Activated CD4-positive, alpha-beta T cell treated with anti-CD3 and anti-CD28 coated beads for 48 hours (primary cell): ENCODE data around the gene NDOR1.
A peak's percentile ranks its signal among the peaks of the same experiment; 100 is the strongest.

ENCODE experiments used
- DNase-seq: peaks from one replicate; pipeline ENCODE4 v3.0.0-alpha.2; 2020

The NDOR1 gene

DNA sequence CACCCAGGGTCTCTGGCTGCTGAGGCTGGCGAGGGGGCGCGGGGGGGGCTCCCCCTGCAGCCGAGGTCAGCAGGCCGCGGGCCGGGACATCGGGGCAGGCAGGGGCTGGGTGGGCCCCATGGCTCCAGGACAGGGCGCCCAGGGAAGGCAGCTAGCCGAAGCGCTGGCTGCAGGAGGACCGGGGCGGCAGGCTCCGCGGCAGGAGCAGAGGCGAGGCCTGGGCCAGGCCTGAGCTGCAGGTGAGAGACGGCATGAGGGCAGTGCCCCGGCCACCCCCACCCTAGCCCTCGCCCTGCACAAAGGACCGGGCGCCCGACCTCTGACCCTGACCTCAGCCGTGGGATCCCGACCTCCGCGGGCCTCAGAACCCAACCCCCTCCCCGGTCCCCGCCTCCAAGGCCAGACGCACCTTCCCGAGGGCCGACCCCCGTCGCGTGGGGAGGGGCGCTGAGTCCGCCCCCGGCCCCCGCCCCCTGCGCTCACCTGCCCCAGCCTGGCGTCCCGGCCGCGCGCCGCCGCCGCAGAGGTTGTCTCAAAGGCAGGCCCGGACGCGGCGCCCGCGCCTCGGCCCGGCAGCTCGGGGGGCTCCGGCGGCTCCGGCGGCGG lies 16.1 kb downstream of the NDOR1 start:
- no peak for DNase-seq

DNA sequence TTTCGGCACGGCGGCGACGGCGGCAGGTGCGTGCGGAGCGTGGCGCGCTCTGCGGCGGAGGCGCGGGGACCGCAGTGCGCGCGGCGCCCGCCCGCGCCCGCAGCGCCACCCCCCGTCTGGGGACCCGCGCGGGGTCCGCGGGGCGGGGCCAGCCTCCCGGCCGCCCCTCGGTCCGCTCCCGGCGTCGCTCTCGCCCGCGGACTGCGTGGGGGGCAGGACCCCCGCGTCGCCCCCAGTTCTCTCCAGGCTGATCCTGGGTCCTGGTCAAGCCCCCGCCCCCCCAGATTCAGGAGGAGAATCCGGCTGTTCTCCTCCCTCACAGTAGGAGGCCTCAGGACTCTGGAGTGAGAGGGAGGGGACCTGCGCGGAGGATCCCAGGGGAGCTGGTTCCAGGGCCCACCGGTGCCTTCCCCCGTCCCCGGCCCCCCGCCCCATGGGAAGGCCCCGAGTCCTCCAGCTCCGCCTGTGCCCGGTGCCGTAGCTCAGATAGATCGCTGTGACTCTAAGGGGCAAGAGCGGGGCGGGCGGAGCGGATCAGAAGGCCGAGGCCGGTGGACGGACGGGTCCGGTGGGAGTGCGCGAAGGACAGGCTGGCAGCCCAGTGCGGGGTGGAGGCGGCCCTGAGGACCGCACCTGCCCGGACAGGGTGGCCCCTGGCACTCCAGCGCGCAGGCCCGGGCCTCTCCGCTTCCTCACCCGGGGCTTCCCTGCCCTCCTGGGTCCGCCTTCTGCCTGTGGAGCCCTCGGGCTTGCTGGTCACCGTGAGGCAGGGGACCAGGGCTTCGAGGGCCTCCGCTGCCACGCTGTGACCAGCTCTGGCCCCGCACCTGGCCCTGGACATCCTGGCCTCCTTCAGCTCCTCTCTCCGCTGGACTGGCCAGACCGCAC lies 16.9 kb downstream of the NDOR1 start, which contains the start of gene RNF208:
Gene RNF208 (minus strand): TSS at position 51 of the 888 bp plus-strand sequence. CDS start 1,028 bp downstream, outside the sequence.
- no peak for DNase-seq

DNA sequence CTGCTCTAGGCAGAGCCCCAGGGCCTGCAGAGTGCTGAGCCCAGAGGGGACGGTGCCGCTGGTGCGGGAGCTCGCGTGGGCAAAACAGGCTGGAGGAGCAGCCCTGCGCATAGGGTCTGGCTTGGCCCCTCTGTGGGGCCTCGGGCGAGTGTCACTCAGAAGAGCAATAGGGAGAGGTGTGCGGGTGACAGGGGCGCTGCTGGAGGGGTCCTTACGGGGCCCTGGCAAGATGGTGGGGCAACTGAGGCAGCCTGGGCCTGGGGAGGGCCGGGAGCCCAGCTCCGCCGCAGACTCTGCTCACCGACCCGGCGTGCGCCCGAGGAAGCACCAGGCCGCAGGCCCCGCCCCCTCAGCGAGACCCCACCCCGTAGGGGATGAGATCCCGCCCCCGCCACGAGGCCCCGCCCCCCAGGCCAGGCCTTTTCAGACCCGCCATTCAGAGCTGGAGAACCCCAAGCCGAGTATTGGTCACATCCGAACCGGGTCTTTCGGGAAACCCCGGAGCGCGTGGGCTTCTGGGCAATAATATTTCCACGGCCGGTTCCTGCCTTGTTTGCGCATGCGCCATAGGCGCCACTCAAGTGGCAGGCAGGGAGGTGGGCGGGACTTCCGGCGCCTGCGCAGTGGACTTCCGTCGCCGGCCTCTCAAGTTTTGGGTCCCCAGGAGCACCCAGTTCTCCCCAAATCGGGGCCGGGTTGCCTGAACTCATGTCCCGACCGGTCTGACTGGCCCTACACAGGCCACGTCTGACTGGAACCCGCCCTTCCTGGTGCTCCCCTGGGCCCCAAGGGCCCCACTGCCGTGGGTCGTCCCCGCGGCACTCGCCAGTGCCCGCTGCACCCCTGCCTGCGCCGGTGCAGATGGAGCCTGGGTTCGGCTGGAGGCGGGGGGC lies 17.8 kb downstream of the NDOR1 start:
- DNase-seq = peak; percentile 99

DNA sequence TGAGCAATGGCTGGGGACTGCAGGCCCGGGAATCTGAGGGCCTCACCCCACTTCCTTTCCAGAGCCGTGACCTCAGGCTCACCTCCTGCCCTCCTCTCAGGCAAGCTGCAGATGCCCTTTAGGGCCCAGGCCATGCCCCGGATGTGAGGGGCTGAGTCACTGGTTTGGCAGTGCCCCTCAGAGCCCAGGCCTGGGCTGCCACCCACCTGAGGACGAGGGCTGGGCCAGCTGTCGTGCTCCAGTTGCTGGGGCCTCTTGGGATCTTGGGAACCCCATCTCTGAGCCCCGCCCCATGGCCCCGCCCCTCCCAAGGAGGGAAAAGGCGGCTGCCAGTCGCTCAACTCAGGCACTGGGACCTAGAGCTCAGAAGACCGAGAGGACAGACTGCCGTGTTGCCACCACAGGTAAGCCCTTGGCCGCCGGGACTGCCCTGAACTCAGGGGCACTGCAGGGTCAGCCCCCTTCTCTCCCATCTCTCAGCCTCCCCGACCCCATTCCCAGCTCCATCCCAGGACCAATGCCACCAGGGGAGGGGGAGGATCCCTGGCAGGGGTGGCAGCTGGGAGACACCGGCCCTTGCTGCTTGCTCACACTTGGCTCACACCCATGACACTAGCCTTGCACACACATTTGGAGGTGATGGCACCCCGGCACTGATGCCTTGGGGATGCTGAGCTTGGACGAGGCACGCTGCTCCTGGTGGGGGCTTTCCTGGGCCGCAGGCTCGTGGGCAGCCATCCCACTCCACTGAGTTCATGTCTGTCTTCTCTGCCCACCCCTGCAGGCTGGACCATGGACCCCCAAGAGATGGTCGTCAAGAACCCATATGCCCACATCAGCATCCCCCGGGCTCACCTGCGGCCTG lies 19.6 kb downstream of the NDOR1 start, which contains the start of gene CYSRT1:
Gene CYSRT1 (plus strand): TSS at position 345 of the 865 bp plus-strand sequence. CDS start 448 bp downstream, at position 793.
- DNase-seq = peak; percentile 49

DNA sequence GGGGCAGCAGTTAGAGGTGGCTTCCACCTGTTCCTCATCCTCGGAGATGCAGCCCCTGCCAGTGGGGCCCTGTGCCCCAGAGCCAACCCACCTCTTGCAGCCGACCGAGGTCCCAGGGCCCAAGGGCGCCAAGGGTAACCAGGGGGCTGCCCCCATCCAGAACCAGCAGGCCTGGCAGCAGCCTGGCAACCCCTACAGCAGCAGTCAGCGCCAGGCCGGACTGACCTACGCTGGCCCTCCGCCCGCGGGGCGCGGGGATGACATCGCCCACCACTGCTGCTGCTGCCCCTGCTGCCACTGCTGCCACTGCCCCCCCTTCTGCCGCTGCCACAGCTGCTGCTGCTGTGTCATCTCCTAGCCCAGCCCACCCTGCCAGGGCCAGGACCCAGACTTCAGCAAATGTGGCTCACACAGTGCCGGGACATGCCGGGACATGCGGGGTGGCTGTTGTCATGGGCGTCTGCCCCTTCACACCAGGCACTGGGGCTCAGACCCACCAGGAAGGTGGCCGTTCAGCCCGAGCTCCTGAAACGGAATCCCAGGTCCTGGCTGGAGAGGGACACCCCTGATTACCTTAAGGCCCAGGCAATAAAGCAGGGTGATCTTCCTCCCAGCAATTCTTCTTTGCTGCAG lies 20.3 kb downstream of the NDOR1 start:
- no peak for DNase-seq

DNA sequence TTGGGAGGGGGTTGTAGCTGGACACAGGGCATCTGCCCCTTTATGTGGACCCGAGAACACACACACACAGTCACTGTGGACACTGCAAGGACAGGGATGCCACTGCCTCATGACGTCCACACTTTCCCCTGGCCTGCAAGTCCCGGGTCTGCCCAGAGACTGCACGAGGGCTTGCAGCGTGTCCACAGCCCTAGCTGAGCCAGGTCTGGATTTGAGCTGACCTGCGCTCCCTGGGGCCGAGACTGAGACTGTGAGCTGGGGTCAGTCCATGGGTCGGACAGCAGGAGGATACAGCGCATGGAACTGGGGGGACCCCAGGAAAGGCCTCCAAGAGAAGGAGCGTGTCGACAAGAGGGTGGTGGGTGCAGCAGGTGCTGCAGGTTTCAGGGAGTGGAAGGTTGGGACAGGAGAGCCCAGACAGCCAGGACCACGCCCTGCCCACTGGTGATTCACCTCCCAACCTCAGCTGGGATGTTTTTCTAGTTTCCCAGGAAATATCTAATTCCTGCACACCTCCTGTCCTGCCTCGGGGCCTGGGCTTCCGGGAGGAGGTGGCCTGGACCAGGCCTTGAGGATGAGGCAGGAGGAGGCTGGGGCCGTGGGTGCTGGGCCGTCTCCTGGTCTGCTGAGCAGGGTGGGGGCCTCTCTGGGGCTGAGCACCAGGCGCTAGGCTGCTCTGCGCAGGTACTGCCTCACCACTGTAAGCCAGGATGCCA lies 21.0 kb downstream of the NDOR1 start:
- DNase-seq = no peak

DNA sequence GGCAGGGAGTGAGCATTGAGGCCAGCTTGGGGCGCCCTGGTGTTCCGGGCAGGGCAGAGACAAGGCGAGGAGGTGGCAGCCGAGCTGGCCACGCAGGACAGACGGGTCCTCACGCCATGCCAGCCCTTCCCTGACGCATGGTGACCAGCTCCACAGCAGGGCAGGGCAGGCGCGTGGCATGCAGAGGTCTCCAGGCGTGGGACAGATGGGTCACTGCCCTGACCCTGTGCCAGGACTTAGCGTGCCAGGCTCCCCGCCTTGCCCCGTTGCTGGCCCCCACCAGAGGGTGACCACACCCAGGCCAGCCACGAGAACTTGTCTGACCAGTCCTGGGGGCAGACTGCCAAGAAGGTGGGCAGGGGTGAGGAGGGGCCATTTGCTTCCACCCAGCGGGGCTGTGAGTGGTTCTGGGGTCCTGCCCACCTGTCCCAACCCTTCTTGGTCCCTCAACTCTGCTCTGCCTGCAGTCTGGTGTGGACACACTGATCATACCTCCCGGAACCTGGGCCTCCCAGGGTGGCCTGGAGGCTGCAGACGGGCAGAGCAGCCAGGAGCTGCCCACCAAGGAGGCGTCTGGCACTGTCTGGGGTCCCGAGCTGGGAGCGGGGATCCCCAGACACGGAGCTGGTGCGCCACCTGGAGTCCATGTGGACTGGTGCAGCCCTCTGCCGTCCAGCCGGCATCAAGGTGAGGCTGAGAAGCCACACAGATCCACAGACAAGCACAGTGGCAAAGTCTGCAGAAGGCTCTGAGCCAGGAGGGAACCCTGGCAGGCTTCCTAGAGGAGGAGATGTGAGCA lies 21.8 kb downstream of the NDOR1 start, which contains the start of gene RNF224:
Gene RNF224 (plus strand): TSS at position 449 of the 799 bp plus-strand sequence. CDS start 834 bp downstream, outside the sequence.
- peak; percentile 90 for DNase-seq

DNA sequence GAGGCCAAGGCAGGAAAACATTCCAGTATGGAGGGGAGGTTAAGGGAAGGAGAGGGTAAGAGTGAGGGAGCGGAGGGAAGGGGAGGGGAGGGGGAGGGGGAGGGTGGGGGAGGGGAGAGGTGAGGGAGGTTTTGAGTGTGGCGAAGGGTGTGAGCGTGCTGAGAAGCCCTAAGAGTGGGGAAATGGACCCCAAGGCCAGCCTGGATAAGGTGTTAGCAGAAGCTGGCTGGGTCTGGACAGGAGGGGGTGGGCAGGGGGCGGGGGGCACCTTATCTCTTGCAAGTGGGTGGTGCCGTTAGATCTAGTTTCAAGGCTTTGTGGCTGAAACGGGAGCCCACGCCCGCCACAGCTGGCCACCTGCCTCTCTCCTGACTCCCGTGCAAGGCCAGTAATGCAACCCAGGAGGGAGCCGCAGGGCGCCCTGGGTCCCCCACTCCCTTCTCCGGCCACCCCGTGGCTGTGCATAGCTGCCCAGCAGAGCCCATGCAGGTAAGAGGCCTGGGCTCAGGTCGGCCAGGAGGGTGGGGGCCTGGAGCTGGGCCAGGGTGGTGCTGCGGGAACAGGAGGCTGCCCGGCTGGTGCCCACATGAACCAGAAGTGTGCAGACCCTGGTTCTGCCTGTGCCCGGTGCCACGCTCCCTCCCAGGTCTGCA lies 22.5 kb downstream of the NDOR1 start:
- no peak for DNase-seq

DNA sequence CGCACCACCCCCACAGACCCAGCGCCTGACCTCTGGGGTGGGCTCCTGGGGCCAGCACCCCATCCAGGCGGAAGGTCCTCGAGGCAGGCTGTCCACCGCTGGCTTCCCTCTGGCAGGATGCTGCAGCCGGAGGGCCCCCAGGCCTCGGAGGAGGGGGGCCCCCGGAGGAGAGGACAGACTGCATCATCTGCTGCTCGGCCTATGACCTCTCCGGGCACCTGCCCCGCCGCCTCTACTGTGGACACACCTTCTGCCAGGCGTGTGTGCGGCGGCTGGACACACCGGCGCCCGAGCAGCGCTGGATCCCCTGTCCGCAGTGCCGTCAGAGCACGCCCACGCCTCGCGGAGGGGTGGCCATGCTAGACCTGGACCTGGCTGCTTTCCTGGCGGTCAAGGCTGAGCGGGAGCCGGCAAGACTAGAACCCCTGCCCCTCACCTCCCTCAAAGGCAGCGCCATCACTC lies 23.0 kb downstream of the NDOR1 start:
- DNase-seq = no peak

DNA sequence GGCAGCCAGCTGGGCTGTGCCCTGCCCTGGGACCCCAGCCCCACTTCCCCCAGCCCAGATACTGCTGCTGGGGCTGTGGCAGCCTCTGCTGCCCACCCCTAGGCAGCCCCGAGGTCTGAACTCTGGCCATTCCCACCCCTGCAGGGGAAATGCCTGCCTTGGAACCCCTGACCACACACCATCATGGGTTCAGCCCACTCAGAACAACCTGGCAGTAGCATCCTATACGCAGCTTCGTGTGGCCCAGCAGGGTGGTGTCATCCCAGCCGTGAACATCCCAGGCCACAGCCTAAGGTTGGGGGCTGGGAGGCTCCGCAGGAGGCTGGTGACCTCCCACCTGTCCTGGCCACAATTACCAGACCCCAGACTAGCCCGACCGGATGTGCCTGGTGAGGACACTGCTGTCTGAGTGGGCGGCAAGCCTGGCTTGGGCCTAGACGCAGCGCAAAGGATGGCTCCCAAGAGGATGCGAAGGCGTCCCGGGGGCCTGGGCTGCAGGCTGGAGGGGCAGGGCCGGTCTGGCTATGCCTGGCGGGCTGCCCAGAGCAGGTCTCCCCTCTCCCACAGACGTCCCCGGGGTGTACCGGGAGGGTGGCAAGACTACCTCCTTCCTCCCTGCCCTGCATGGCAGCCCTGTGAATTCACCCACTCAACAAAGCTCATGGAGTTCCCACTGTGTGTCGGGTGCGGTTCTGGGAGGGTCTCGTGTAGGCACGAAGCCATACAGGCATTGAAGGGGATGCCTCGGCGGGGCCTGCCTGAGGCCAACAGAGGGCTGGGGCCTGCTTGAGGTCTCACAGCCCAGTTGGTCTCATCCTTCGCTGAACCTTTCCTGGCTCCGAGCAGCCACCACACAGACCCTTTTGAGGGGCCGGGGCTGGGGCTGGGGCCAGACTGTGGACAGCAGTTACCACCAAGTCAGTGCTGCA lies 23.7 kb downstream of the NDOR1 start:
- DNase-seq = no peak

DNA sequence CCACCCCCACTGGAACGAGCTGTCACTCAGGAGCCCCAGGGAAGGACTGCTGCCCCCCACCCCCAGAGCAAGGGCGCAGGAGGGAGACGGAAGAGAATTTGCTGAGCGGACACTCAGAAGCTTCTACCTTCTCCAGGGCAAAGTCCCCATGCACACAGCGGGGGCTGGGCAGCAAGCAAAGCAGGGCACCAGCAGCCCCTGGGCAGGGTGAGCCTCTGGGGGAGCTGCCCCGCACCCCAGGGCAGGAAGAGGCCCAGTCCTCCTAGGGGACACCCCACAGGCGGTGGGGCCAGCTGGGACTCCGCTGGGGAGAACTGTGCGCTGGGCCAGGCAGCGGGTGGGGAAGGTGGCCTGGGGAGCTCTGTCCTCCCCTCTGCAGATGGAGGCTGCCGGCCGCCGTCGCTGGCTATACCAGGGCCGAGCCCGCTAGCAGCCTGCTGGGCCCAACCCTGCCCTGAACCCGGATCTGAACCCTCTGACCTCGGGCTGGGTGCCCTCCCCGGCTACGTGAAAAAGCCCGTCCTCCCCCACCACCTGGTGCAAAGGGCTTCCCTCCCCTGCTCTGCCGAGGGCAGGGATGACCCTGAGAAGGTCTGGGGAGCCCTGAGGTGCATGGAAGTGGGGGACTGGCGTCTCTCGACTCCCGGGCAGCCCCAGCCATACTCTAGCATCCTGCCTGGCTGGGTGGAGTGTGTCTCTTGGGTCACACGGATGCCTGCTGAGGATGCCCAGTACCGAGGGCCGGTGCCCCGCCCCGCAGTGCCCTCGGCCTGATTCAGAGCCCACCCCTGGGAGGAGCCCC lies 24.6 kb downstream of the NDOR1 start:
- DNase-seq = no peak

DNA sequence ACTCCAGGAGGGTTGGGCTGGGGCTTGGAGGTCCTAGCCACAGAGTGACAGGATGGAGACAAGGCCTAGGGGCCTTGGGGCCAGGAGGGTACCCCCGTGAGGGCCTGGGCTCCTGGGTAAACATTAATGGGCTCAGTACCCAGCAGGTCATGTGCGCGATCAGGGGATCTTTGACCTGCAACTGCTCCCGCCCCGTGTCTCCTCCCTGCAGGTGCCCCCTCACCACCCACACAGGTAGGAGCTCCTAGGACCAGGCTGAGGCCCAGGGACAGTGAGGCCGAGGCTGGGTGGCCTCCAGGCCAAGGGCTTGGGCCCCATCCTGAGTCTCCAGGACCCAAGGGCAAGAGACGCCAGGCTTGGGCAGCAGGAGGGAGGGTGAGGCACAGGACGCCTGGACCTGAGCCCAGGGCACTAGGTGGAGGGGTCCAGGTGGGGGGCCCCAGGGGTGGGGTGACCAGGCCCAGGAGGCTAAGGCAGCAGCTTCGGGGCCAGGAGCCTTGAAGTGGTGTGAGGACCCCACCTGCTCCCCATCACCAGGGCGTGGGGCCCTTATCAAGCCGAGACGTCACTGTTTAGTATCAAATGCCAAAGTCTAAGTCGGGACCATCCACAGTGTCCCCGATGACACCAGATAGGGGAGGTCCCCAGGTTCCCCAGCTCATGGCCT lies 25.3 kb downstream of the NDOR1 start, which contains the start of gene SLC34A3:
Gene SLC34A3 (plus strand): TSS at position 197 of the 667 bp plus-strand sequence. CDS start 802 bp downstream, outside the sequence.
- DNase-seq = no peak

DNA sequence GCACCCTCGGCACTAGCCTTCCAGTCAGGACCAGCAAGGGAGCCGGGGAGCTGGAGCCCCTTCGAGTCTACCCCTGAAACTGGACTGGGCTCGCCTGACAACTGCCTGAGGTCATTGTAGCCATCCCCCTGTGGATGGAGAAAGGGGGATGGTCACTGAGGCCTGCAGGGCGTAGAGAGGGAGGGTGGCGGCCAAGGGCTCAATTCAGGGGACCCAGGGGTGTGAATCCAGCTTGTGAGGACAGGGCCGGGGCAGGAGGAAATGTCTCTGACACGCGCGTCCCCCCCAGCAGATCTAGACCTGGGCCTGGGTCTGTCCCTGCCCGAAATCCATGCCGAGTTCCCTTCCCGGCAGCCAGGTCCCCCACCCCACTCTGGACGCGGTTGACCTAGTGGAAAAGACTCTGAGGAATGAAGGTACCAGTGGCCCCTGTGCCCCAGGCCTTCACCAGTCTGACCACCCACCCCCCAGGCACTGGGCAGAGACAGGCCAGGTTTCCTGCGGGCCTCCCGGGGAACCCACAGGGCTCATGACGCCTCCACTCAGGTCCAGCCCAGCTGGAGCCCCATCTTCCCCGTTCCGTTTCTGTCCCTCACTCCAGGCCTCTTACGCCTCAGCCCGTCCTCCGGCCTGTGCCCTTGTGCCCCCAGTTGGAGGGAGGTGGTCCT lies 26.0 kb downstream of the NDOR1 start:
- DNase-seq = no peak

DNA sequence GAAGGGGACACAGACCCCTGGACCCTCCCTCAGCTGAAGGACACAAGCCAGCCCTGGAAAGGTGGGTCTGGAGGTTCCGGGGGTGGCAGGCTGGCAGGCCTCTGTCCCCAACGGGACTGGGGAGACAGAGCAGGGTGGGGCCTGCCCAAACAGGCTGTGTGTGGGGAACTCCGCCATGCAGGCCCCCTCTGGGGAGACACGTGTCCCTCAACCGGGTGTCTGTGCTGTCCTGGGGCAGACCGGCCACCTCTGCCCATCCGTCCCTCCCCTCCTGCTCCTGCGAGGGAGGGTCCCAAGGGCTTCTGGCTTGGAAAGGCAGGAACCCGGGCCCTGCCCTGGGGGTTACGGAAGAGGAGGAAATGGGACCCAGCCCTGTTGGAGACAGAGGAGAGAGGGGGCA lies 26.6 kb downstream of the NDOR1 start:
- no peak for DNase-seq

DNA sequence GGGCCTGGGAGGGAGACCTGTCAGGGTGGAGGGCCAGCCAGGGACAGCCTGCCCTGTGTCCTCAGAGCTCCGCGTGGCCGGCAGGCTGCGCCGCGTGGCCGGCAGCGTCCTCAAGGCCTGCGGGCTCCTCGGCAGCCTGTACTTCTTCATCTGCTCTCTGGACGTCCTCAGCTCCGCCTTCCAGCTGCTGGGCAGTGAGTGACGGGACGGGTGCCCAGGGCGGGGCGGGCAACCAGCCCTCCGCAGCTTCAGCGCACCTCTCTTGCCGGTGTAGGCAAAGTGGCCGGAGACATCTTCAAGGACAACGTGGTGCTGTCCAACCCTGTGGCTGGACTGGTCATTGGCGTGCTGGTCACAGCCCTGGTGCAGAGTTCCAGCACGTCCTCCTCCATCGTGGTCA lies 27.0 kb downstream of the NDOR1 start:
- DNase-seq = no peak
